ENCODE measurements around the gene NFIC. TPM values are rescaled to one million over a fixed set of nuclear protein-coding genes. Genes with fewer than 3 reads are reported as not detected.
A peak's percentile ranks its signal among the peaks of the same experiment; 100 is the strongest.

The NFIC gene
- total and polyA plus RNA-seq, 4 donors = 40.4 to 208 (median 49.8) TPM

DNA sequence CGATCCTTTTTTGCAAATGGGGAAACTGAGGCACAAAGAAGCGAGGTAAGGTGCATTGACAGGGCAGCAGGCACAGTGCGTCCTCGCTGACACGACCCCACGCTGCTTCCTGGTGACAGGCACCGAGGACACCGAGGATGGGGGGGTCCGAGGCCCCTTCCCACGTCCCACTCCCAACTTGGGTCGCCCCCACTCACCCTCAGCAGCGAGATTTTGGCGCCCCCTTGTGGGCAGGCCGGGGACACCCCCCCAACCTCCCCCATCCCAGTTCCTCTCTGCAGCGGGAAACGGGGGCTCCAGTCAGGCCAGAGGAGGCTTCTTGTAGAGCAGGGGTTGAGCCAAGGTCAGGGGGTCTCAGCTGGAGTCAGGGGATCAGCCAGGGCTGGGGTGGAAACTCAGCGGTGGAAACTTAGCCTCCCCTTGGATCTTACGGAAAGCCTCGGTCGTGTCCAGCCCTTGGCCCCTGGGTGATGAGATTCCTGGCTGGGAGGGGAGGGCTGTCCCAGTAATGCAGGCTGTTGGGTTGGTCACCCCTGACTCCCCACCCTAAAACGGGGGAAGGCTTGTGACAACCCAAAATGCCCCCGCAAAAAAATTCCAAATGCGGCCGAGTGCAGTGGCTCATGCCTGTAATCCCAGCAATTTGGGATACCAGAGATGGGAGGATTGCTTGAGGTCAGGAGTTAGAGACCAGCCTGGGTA is 105.7 kb downstream of the NFIC start:
- Histone ChIP-seq H3K27me3 (ENCODE audit: control insufficient read depth in 3 of 3, insufficient read depth in 3 of 3, low read length in 2 of 3) (peaks cover 0 to 3% (median 0%) of the 10 kb centered on the region in 3 donors), H3K27ac (ENCODE audit: low read depth in 1 of 2, low read length in 1 of 2) (no peak overlapping the region), H3K36me3 (ENCODE audit: control insufficient read depth in 4 of 4, insufficient read depth in 4 of 4, low read length in 4 of 4) (no peaks in the 10 kb centered on the region), H3K9me3 (ENCODE audit: control insufficient read depth in 4 of 4, insufficient read depth in 3 of 4, low read length in 3 of 4) (no peaks in the 10 kb centered on the region), H3K9ac (ENCODE audit: insufficient read depth in 1 of 2, low read length in 2 of 2) (no peak overlapping the region), H3K4me1 (ENCODE audit: control insufficient read depth in 5 of 5, insufficient read depth in 5 of 5, low read length in 5 of 5) (peaks cover 0 to 5% (median 0%) of the 10 kb centered on the region in 5 donors), H3K4me3 (no peak overlapping the region)
- DNase-seq (peak in 1 of 3 donors; percentile 39), ATAC-seq (ENCODE audit: insufficient read depth, low FRiP score) (no peak)
- TF ChIP-seq CTCF (IDR thresholded peaks at IDR 0.05; ENCODE audit: control extremely low read depth, extremely low read depth) = peak; percentile 28
- 31 to 35% methylated on average over 24 of the region's 24 CpGs for WGBS, 2 donors

DNA sequence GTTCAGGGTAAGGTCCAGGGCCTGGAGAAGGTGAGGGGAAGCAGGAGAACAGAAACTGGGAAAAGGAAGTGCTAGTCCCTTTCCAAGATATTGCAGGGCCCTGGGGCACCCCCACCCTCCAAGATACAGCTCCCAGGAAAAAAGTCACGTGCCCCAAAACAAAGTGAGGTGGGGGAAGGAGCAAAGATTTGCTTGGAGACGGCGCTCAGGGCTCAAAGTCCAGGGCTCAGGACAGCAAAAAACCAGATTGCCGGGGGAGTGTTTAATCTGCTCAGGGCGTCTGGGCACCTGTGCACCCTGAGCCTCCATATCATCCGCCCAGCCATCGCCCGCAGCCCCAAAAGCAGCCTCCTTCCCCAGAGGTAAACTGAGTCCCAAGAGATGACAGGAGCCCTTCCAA is 107.6 kb downstream of the NFIC start:
- ATAC-seq (ENCODE audit: insufficient read depth, low FRiP score) = no peak
- Histone ChIP-seq H3K36me3 (ENCODE audit: control insufficient read depth in 4 of 4, insufficient read depth in 4 of 4, low read length in 4 of 4) (no peaks in the 10 kb centered on the region), H3K27me3 (ENCODE audit: control insufficient read depth in 3 of 3, insufficient read depth in 3 of 3, low read length in 2 of 3) (peaks cover 0 to 3% (median 0%) of the 10 kb centered on the region in 3 donors), H3K4me1 (ENCODE audit: control insufficient read depth in 5 of 5, insufficient read depth in 5 of 5, low read length in 5 of 5) (peaks cover 0 to 5% (median 0%) of the 10 kb centered on the region in 5 donors), H3K9ac (ENCODE audit: insufficient read depth in 1 of 2, low read length in 2 of 2) (no peak overlapping the region), H3K27ac (ENCODE audit: low read depth in 1 of 2, low read length in 1 of 2) (no peak overlapping the region), H3K4me3 (no peak overlapping the region), H3K9me3 (ENCODE audit: control insufficient read depth in 4 of 4, insufficient read depth in 3 of 4, low read length in 3 of 4) (no peaks in the 10 kb centered on the region)
- no peak for DNase-seq
- no peak for TF ChIP-seq CTCF (IDR thresholded peaks at IDR 0.05; ENCODE audit: control extremely low read depth, extremely low read depth)
- 74 to 87% methylated on average over 8 of the region's 8 CpGs for WGBS, 2 donors

DNA sequence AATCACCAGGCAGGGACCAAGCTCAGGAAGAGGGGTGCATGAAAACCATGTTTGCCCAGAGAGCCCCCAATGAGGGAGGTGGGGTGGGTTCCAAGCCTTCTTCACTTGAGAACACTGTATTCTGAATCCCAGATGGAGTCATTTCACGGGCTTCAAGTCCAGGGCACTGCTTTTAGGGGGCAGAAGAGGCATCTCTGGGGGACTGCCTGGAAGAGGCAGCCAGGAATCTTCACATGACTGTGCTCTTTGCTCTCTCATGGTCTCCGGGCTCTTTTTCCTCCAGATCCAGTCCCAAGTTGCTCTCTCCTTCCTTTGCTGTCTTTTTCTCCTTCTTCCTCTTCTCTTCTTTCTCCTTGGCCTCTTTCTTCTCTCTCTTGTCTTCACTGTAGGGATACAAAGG is 108.2 kb downstream of the NFIC start:
- Histone ChIP-seq H3K36me3 (ENCODE audit: control insufficient read depth in 4 of 4, insufficient read depth in 4 of 4, low read length in 4 of 4) (no peaks in the 10 kb centered on the region), H3K9me3 (ENCODE audit: control insufficient read depth in 4 of 4, insufficient read depth in 3 of 4, low read length in 3 of 4) (no peaks in the 10 kb centered on the region), H3K9ac (ENCODE audit: insufficient read depth in 1 of 2, low read length in 2 of 2) (no peak overlapping the region), H3K27me3 (ENCODE audit: control insufficient read depth in 3 of 3, insufficient read depth in 3 of 3, low read length in 2 of 3) (peaks cover 0 to 3% (median 0%) of the 10 kb centered on the region in 3 donors), H3K4me3 (no peak overlapping the region), H3K4me1 (ENCODE audit: control insufficient read depth in 5 of 5, insufficient read depth in 5 of 5, low read length in 5 of 5) (peaks cover 0 to 5% (median 0%) of the 10 kb centered on the region in 5 donors), H3K27ac (ENCODE audit: low read depth in 1 of 2, low read length in 1 of 2) (no peak overlapping the region)
- TF ChIP-seq CTCF (IDR thresholded peaks at IDR 0.05; ENCODE audit: control extremely low read depth, extremely low read depth) = no peak
- no peak for ATAC-seq (ENCODE audit: insufficient read depth, low FRiP score)
- WGBS, 2 donors = 80 to 90% methylated on average over 2 of the region's 2 CpGs
- no peak for DNase-seq
